MM.1S (cell line): Measurements from ENCODE around the gene IFT80.

ENCODE experiments used
- EZH2 ChIP-seq: fragments of 300-600 bp; sonication (generic); optimal IDR thresholded peaks from 2 replicates; pipeline ENCODE3; 2017; ENCODE audit warnings: low read depth, mild to moderate bottlenecking, antibody characterized with exemption, low read length, mixed read lengths
- EZH2phosphoT487 ChIP-seq: fragments of 300-600 bp; sonication (generic); IDR thresholded peaks from 2 replicates; pipeline ENCODE4 v1.6.1; 2018; ENCODE audit warnings: antibody characterized with exemption, low read length
- TF ChIP-seq, protein P1 (sequence below): fragments of 300-600 bp; sonication (generic); IDR thresholded peaks from 2 replicates; pipeline ENCODE4 v1.5.1; 2016; ENCODE audit warnings: antibody characterized with exemption, low read length, mixed read lengths

DNA sequence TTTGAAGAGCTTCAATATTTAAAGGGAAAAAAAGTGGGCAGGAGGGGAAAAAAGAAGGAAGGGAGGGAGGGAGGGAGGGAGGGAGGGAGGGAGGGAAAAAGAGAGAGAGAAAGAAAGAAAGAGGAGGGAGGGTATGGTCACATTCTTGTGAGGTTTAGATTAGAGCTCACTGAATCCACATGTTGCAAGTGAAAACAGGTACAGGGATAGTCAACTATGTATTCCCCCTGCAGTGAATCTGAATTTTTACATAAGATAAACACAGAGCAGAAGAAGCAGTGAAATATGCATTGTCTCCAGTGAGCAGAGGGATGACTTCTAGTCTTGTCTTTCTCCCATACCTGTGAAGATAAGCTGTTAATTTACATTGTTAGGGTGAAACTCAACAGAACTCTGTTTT is 84.0 kb downstream of the IFT80 start:
- TF ChIP-seq, protein P1, sequence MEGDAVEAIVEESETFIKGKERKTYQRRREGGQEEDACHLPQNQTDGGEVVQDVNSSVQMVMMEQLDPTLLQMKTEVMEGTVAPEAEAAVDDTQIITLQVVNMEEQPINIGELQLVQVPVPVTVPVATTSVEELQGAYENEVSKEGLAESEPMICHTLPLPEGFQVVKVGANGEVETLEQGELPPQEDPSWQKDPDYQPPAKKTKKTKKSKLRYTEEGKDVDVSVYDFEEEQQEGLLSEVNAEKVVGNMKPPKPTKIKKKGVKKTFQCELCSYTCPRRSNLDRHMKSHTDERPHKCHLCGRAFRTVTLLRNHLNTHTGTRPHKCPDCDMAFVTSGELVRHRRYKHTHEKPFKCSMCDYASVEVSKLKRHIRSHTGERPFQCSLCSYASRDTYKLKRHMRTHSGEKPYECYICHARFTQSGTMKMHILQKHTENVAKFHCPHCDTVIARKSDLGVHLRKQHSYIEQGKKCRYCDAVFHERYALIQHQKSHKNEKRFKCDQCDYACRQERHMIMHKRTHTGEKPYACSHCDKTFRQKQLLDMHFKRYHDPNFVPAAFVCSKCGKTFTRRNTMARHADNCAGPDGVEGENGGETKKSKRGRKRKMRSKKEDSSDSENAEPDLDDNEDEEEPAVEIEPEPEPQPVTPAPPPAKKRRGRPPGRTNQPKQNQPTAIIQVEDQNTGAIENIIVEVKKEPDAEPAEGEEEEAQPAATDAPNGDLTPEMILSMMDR, result no peak
- TF ChIP-seq EZH2 (no peak), EZH2phosphoT487 (no peak)
